Trophoblast cell (in vitro differentiated cells and primary cell): ENCODE results near the gene RHOG.

Source experiments
- DNase-seq, 2 donors: peaks; one replicate each; pipeline ENCODE4 v3.0.0-alpha.2; 2016
- H2AFZ ChIP-seq: 2 replicates; pipeline ENCODE4 v1.6.1; 2013; ENCODE audit warnings: low read length, moderate library complexity, mild to moderate bottlenecking; ENCODE audit not compliant: insufficient read depth, poor library complexity
- H2AK5ac ChIP-seq: 2 replicates; pipeline ENCODE4 v1.6.1; 2013; ENCODE audit warnings: mild to moderate bottlenecking, low read length
- H2BK120ac ChIP-seq: 2 replicates; pipeline ENCODE4 v1.6.1; 2013; ENCODE audit warnings: low read length, mild to moderate bottlenecking, moderate library complexity; ENCODE audit not compliant: insufficient read depth, poor library complexity
- H2BK12ac ChIP-seq: 2 replicates; pipeline ENCODE4 v1.6.1; 2013; ENCODE audit warnings: mild to moderate bottlenecking, low read length, moderate library complexity
- H2BK5ac ChIP-seq: 2 replicates; pipeline ENCODE4 v1.6.1; 2013; ENCODE audit warnings: low read length, low read depth, moderate library complexity, mild to moderate bottlenecking; ENCODE audit not compliant: poor library complexity
- H3K14ac ChIP-seq: 2 replicates; pipeline ENCODE4 v1.6.1; 2013; ENCODE audit warnings: mild to moderate bottlenecking, low read length
- H3K18ac ChIP-seq: 2 replicates; pipeline ENCODE4 v1.6.1; 2013; ENCODE audit warnings: mild to moderate bottlenecking, low read length
- H3K23ac ChIP-seq: 2 replicates; pipeline ENCODE4 v1.6.1; 2013; ENCODE audit warnings: low read length
- H3K27ac ChIP-seq: 2 replicates; pipeline ENCODE4 v1.5.1; 2013; ENCODE audit warnings: low read depth, mild to moderate bottlenecking, inconsistent platforms, low read length, moderate library complexity
- H3K27me3 ChIP-seq: 2 replicates; pipeline ENCODE4 v1.6.1; 2013; ENCODE audit warnings: inconsistent platforms, mild to moderate bottlenecking, low read length, moderate library complexity; ENCODE audit not compliant: insufficient read depth
- H3K36me3 ChIP-seq, 2 experiments: 1 replicate in 1 of 2; 2 replicates in 1 of 2; pipeline ENCODE4 v1.6.1; 2013; ENCODE audit warnings: low read length in 2 of 2, mild to moderate bottlenecking in 2 of 2, moderate library complexity in 1 of 2; ENCODE audit not compliant: insufficient read depth in 2 of 2, control insufficient read depth in 1 of 2
- H3K4ac ChIP-seq: 2 replicates; pipeline ENCODE4 v1.6.1; 2013; ENCODE audit warnings: low read depth, mild to moderate bottlenecking, low read length, moderate library complexity
- H3K4me1 ChIP-seq, 2 experiments: 1 replicate in 1 of 2; 2 replicates in 1 of 2; pipeline ENCODE4 v1.6.1; 2013; ENCODE audit warnings: low read length in 2 of 2, mild to moderate bottlenecking in 2 of 2, moderate library complexity in 1 of 2; ENCODE audit not compliant: insufficient read depth in 2 of 2, control insufficient read depth in 1 of 2
- H3K4me2 ChIP-seq: 2 replicates; pipeline ENCODE4 v1.6.1; 2013; ENCODE audit warnings: inconsistent platforms, mild to moderate bottlenecking, low read length, moderate library complexity
- H3K4me3 ChIP-seq: 2 replicates; pipeline ENCODE4 v1.5.1; 2013; ENCODE audit warnings: mild to moderate bottlenecking, low read depth, low read length, inconsistent platforms
- H3K79me1 ChIP-seq: one replicate; pipeline ENCODE4 v1.6.1; 2013; ENCODE audit warnings: low read length
- H3K79me2 ChIP-seq: 2 replicates; pipeline ENCODE4 v1.6.1; 2013; ENCODE audit warnings: low read length, mild to moderate bottlenecking; ENCODE audit not compliant: control insufficient read depth, insufficient read depth, poor library complexity
- H3K9ac ChIP-seq: 2 replicates; pipeline ENCODE4 v1.6.1; 2013; ENCODE audit warnings: mild to moderate bottlenecking, low read length
- H3K9me3 ChIP-seq: 2 replicates; pipeline ENCODE4 v1.6.1; 2013; ENCODE audit warnings: low read depth, mild to moderate bottlenecking, control low read depth, inconsistent platforms, low read length; ENCODE audit not compliant: insufficient read depth
- H4K12ac ChIP-seq: 2 replicates; pipeline ENCODE4 v1.6.1; 2013; ENCODE audit warnings: low read depth, mild to moderate bottlenecking, low read length, moderate library complexity
- H4K8ac ChIP-seq: 2 replicates; pipeline ENCODE4 v1.6.1; 2013; ENCODE audit warnings: low read depth, mild to moderate bottlenecking, low read length, moderate library complexity
- H4K91ac ChIP-seq: one replicate; pipeline ENCODE4 v1.6.1; 2013; ENCODE audit warnings: low read depth, mild to moderate bottlenecking, low read length, moderate library complexity
- WGBS: extraction: QIAGEN DNeasy Blood & Tissue Kit; methylation state at CpG from one replicate; pipeline ENCODE4 v1.1.7; 2013; ENCODE audit warnings: missing lambda C conversion rate; ENCODE audit not compliant: insufficient read length, insufficient coverage; ENCODE audit errors: extremely low coverage; 5-methylcytosine and 5-hydroxymethylcytosine counted together

Gene RHOG

DNA sequence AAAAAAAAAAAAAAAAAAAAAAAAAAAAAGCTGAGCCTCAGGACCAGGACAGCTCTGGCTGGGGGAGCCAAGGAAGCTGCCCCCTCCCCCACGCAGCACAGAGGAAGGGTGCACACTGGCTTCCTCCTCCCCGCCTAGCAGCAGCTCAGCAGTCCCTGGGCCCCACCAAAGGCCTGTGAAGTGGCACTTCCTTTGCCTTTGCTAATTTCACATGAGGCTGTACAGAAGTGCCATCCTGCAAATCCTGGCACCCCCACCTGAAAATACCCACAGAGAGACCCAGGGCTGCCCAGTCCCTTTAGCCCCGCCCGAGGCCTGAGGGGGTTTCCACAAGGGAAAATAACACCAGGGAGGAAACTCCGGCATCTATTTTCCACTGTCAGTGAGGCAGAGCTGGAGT, 3.9 kb downstream of the RHOG start:
- no peak overlapping the region for H3K23ac ChIP-seq
- no peak overlapping the region for H2BK12ac ChIP-seq
- no peak overlapping the region for H3K18ac ChIP-seq
- H3K9me3 ChIP-seq = no peaks in the 10 kb centered on the region
- H2AFZ ChIP-seq = no peak overlapping the region
- no peak overlapping the region for H4K12ac ChIP-seq
- no peak overlapping the region for H4K8ac ChIP-seq
- no CpG with 5 or more reads among the region's 5 CpGs for WGBS
- peak in 1 of 2 donors; percentile 23 for DNase-seq
- no peak overlapping the region for H3K4me3 ChIP-seq
- H3K4me2 ChIP-seq = no peak overlapping the region
- H3K27me3 ChIP-seq = no peaks in the 10 kb centered on the region
- H2AK5ac ChIP-seq = no peak overlapping the region
- no peak overlapping the region for H4K91ac ChIP-seq
- no peak overlapping the region for H3K9ac ChIP-seq
- H3K27ac ChIP-seq = no peak overlapping the region
- peaks cover 9% of the 10 kb centered on the region for H3K79me1 ChIP-seq
- peaks cover 11 to 28% of the 10 kb centered on the region in 2 experiments for H3K4me1 ChIP-seq
- H2BK5ac ChIP-seq = no peak overlapping the region
- no peak overlapping the region for H2BK120ac ChIP-seq
- H3K79me2 ChIP-seq = peaks cover 12% of the 10 kb centered on the region
- peaks cover 1 to 7% of the 10 kb centered on the region in 2 experiments for H3K36me3 ChIP-seq
- H3K4ac ChIP-seq = peak overlapping the region; percentile 72
- H3K14ac ChIP-seq = no peak overlapping the region

DNA sequence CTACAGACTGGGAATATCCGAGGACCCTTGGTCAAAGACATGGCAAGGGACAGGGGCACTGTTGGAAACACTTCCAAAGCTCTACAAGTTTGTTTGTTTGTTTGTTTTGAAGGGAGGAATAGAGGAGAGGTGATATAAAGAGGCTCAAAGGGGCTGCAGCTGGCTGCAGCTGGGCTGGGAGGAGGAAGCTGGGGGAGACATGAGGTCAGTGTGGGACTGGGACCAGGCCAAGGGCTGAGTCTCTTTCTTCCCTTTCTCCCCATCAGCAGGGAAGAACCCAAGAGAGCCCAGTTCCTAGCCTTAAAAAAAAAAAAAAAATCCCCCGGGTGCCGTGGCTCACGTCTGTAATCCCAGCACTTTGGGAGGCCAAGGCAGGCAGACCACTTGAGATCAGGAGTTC, 5.0 kb downstream of the RHOG start:
- no peaks in the 10 kb centered on the region for H3K27me3 ChIP-seq
- H2AK5ac ChIP-seq = no peak overlapping the region
- H4K12ac ChIP-seq = no peak overlapping the region
- H4K8ac ChIP-seq = no peak overlapping the region
- no peak overlapping the region for H3K9ac ChIP-seq
- no CpG with 5 or more reads among the region's 4 CpGs for WGBS
- H4K91ac ChIP-seq = no peak overlapping the region
- no peaks in the 10 kb centered on the region for H3K9me3 ChIP-seq
- no peak for DNase-seq
- H2AFZ ChIP-seq = no peak overlapping the region
- peaks cover 5 to 13% of the 10 kb centered on the region in 2 experiments for H3K36me3 ChIP-seq
- peak overlapping the region; percentile 49 for H3K4ac ChIP-seq
- H3K79me1 ChIP-seq = peaks cover 4% of the 10 kb centered on the region
- H3K23ac ChIP-seq = no peak overlapping the region
- H3K27ac ChIP-seq = no peak overlapping the region
- H3K4me1 ChIP-seq = peaks cover 11 to 28% of the 10 kb centered on the region in 2 experiments
- no peak overlapping the region for H2BK120ac ChIP-seq
- H3K18ac ChIP-seq = no peak overlapping the region
- no peak overlapping the region for H3K4me3 ChIP-seq
- no peak overlapping the region for H3K4me2 ChIP-seq
- H2BK5ac ChIP-seq = no peak overlapping the region
- H3K14ac ChIP-seq = no peak overlapping the region
- peaks cover 10% of the 10 kb centered on the region for H3K79me2 ChIP-seq
- H2BK12ac ChIP-seq = no peak overlapping the region

DNA sequence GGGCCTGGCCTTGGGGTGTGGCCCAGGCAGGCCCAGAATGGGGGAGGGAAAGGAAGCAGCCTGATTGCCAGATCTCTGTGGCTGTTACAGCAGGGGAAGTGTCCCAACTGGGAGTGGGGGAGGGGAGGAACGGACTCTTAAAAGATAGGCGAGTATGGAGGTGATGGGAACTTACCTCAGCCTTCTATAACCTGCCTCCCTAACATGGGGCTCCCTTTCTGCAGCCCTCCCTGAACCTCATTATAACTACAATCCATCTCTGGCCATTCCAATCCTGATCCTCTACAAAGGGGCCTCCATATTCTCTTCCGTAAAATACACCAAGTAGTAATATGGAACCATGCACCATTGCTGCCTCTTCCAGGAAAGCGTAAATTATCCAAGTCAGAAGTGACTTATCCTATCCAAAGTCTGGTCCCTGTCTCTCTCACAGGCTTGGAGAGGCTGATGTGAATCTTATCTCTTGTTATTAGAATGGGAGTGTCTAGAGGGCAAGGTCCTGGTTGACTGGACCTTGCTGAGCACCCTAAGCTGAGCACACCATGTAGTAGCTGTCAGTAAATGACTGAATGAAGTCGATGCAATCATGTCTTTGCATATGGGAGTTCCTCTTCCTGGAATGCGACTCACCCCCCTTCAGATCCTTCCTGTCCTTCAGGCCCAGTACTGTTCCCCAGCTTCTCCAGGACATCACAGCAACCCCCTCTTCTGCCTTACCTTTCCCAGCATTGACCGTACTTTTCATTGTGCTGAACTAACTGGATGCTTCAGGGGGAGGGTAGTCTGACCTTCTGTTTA, 5.9 kb downstream of the RHOG start:
- peaks cover 4% of the 10 kb centered on the region for H3K79me2 ChIP-seq
- H3K23ac ChIP-seq = no peak overlapping the region
- H2AK5ac ChIP-seq = no peak overlapping the region
- H2BK12ac ChIP-seq = no peak overlapping the region
- no peaks in the 10 kb centered on the region for H3K79me1 ChIP-seq
- DNase-seq = no peak
- no peak overlapping the region for H3K14ac ChIP-seq
- no peak overlapping the region for H3K4me2 ChIP-seq
- peaks cover 11 to 28% of the 10 kb centered on the region in 2 experiments for H3K4me1 ChIP-seq
- H3K4ac ChIP-seq = no peak overlapping the region
- H2BK5ac ChIP-seq = no peak overlapping the region
- WGBS = no CpG with 5 or more reads among the region's 7 CpGs
- H3K4me3 ChIP-seq = no peak overlapping the region
- H3K9me3 ChIP-seq = no peaks in the 10 kb centered on the region
- no peak overlapping the region for H4K12ac ChIP-seq
- peaks cover 6 to 15% of the 10 kb centered on the region in 2 experiments for H3K36me3 ChIP-seq
- no peak overlapping the region for H2AFZ ChIP-seq
- H3K18ac ChIP-seq = no peak overlapping the region
- H3K9ac ChIP-seq = no peak overlapping the region
- no peak overlapping the region for H2BK120ac ChIP-seq
- H3K27me3 ChIP-seq = no peaks in the 10 kb centered on the region
- H3K27ac ChIP-seq = no peak overlapping the region
- no peak overlapping the region for H4K8ac ChIP-seq
- no peak overlapping the region for H4K91ac ChIP-seq

DNA sequence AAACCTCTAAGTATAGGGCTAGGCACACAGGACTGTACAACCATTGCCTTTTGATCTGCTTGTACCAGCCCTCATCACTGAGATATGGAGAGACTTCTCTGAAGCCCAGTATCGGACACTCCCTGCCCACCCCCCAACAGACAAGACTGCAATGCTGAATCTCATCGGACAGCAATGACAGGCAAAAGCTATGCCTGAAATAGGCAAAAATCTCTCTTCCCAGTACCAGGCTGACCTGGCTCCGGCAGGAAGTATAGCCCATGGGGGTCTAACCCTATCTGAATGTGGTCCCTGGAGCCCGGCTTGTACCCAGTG, 6.5 kb downstream of the RHOG start:
- Histone ChIP-seq H3K4ac (no peak overlapping the region), H2BK12ac (no peak overlapping the region), H3K27ac (no peak overlapping the region), H4K91ac (no peak overlapping the region), H4K8ac (no peak overlapping the region), H3K14ac (no peak overlapping the region), H3K36me3 (peaks cover 7 to 15% of the 10 kb centered on the region in 2 experiments), H2AFZ (no peak overlapping the region), H3K23ac (no peak overlapping the region), H2BK5ac (no peak overlapping the region), H2AK5ac (no peak overlapping the region), H4K12ac (no peak overlapping the region), H3K4me1 (peaks cover 7 to 25% of the 10 kb centered on the region in 2 experiments), H3K18ac (no peak overlapping the region), H3K9me3 (no peaks in the 10 kb centered on the region), H3K27me3 (no peaks in the 10 kb centered on the region), H2BK120ac (no peak overlapping the region), H3K9ac (no peak overlapping the region), H3K79me1 (no peaks in the 10 kb centered on the region), H3K79me2 (peaks cover 4% of the 10 kb centered on the region), H3K4me2 (no peak overlapping the region), H3K4me3 (no peak overlapping the region)
- no CpG with 5 or more reads among the region's 4 CpGs for WGBS
- no peak for DNase-seq
